ENCODE measurements around the gene RAD51C.

DNA sequence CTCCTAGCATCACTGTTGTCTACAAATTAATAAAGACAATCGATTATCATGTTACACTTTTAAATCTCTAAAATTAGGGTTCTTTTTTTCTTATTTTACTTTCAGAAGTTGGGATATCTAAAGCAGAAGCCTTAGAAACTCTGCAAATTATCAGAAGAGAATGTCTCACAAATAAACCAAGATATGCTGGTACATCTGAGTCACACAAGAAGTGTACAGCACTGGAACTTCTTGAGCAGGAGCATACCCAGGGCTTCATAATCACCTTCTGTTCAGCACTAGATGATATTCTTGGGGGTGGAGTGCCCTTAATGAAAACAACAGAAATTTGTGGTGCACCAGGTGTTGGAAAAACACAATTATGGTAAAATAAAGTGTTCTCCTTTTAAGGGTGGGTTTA, 2.4 kb downstream of the RAD51C start:
- TF ChIP-seq EZH2 (IDR thresholded peaks at IDR 0.05; ENCODE audit: insufficient read depth, low read length): no peak
- TF ChIP-seq, protein P1, sequence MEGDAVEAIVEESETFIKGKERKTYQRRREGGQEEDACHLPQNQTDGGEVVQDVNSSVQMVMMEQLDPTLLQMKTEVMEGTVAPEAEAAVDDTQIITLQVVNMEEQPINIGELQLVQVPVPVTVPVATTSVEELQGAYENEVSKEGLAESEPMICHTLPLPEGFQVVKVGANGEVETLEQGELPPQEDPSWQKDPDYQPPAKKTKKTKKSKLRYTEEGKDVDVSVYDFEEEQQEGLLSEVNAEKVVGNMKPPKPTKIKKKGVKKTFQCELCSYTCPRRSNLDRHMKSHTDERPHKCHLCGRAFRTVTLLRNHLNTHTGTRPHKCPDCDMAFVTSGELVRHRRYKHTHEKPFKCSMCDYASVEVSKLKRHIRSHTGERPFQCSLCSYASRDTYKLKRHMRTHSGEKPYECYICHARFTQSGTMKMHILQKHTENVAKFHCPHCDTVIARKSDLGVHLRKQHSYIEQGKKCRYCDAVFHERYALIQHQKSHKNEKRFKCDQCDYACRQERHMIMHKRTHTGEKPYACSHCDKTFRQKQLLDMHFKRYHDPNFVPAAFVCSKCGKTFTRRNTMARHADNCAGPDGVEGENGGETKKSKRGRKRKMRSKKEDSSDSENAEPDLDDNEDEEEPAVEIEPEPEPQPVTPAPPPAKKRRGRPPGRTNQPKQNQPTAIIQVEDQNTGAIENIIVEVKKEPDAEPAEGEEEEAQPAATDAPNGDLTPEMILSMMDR (IDR thresholded peaks at IDR 0.05; ENCODE audit: insufficient read depth, low read depth, low read length): no peak
